ENCODE data around the gene KRT71.

Gene KRT71

DNA sequence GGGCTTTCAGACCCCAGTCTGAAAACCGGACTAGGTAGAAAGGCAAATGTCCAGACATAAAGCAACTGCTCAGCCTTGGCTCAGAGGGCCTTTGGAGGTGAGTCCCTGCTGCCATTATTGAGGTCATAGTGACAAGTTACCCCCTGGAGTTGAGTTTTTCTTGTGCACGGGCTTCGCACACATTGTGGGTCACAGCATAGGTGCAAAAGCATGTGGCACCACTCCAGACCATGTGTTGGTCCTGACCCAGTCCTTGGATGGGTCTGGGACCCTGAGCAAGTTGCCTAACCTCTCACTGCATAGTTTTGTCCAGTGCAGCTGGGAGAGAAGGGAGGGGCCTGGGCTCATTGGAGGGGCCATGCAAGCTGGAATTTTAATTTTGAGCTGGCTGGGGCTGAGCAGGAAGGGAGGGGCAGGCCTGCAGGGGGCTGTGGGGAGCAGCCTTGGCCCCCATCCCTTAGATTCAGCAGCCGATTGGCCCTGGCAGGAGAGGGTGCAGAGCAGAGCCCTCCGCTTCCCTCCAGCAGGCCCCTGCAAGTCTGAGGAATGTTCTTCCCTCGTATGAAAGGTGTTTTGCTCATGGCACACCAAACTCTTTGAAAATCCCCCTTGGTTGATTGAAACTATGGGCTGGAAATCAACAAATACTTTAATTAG is 28.6 kb downstream of the KRT71 start:
- DNase-seq (ENCODE audit: low read depth) = no peak
- TF ChIP-seq POLR2A (IDR thresholded peaks at IDR 0.05; ENCODE audit: extremely low read depth, insufficient read length) = no peak
- TF ChIP-seq, protein P1, sequence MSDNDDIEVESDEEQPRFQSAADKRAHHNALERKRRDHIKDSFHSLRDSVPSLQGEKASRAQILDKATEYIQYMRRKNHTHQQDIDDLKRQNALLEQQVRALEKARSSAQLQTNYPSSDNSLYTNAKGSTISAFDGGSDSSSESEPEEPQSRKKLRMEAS (IDR thresholded peaks at IDR 0.05; ENCODE audit: low read depth, low read length) = no peak
- no peak for TF ChIP-seq MYC (IDR thresholded peaks at IDR 0.05; ENCODE audit: low read depth, low read length)
- TF ChIP-seq, protein P2, sequence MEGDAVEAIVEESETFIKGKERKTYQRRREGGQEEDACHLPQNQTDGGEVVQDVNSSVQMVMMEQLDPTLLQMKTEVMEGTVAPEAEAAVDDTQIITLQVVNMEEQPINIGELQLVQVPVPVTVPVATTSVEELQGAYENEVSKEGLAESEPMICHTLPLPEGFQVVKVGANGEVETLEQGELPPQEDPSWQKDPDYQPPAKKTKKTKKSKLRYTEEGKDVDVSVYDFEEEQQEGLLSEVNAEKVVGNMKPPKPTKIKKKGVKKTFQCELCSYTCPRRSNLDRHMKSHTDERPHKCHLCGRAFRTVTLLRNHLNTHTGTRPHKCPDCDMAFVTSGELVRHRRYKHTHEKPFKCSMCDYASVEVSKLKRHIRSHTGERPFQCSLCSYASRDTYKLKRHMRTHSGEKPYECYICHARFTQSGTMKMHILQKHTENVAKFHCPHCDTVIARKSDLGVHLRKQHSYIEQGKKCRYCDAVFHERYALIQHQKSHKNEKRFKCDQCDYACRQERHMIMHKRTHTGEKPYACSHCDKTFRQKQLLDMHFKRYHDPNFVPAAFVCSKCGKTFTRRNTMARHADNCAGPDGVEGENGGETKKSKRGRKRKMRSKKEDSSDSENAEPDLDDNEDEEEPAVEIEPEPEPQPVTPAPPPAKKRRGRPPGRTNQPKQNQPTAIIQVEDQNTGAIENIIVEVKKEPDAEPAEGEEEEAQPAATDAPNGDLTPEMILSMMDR (IDR thresholded peaks at IDR 0.05; ENCODE audit: low read depth, low read length) = no peak
- no peak overlapping the region for H3K4me3 ChIP-seq (ENCODE audit: low read depth, low read length)

DNA sequence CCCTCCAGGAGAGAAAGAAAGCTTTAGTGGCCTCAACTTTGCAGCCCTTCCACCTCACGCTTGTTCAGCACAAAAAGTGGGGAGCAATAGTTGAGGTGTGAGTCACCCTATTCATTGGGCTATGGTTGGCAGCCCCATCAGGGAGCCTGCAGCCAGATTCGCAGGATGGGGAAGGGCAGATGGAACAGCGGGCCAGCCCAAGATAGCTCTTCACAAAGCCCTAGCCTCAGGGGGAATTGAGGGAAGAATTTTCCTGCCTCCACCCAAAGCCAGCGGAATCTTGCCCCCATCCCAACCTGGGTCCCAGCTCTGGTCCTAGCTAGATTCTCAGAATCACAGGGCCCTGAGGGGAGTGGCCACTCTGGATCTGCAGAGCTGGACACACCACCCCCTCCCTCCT is 29.1 kb downstream of the KRT71 start:
- no peak for DNase-seq (ENCODE audit: low read depth)
- TF ChIP-seq POLR2A (IDR thresholded peaks at IDR 0.05; ENCODE audit: extremely low read depth, insufficient read length) (no peak), MYC (IDR thresholded peaks at IDR 0.05; ENCODE audit: low read depth, low read length) (no peak)
- TF ChIP-seq, protein P2 (IDR thresholded peaks at IDR 0.05; ENCODE audit: low read depth, low read length) = no peak
- TF ChIP-seq, protein P1 (IDR thresholded peaks at IDR 0.05; ENCODE audit: low read depth, low read length) = no peak
- no peak overlapping the region for H3K4me3 ChIP-seq (ENCODE audit: low read depth, low read length)

DNA sequence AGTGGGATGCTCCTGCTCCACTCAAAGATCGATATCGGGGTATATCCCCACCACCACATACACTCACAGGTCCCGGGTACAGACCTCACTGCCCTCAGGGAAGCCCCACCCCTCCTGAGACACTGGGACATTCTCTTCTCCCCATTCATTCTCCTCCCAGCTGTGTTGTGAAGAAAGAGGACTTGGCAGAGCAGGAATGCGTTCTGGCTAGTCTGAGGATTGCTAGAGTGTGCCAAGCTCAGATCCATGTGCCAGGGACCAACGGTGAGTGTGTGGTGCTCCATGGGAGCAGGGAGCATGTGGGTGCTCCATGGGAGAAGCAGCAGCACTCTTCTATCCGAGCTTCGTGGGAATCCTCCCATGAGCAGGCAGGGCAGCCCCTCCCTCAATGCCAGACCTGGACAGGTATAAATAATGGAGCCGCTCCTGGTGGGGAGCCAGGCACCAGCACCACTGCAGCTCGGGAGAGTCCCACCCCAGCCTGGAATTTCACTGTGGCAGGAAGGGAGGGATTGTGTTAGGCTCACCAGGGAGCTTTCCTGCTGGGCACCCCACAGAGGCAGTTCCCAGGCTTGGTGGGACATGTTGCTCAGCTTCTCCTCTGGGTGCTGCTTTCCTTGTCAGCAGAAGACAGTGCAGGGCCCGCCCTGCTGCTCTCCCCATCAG is 30.5 kb downstream of the KRT71 start:
- no peak overlapping the region for H3K4me3 ChIP-seq (ENCODE audit: low read depth, low read length)
- no peak for DNase-seq (ENCODE audit: low read depth)
- no peak for TF ChIP-seq MYC (IDR thresholded peaks at IDR 0.05; ENCODE audit: low read depth, low read length)

DNA sequence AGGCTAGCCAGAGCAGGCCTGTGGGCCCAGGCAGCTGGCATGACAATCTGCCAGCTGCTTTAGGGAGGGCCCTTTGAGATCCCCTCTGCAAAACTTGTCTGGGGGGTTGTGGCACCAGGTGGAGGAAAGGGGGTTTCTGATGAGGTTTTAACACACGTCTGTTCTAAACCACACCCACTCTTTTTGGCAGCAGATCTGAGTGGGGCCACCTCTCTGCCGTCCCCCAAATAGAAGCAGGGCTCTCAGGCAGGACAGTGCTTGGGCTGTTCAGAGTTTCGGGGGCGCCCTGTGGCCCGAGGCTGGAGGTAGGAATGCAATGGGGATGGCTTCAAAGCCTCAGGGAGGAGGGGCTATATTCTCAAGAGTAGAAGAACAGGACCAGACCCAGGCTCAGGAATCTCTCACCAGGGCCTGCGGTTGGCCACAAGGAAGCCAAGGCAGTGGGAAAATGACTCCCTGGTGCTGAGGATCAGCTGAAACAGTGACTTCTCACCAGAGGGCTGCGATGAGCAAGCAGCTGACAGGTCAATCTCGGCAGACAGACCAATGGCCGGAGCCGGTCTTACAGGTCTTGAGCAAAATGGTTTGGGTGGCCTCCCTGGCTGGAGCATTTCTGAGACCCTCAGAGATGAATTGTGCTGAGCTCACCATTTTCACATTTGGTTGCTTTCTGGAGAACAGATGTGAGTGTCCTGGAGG is 31.2 kb downstream of the KRT71 start:
- H3K4me3 ChIP-seq (ENCODE audit: low read depth, low read length) = no peak overlapping the region
- TF ChIP-seq, protein P2 (IDR thresholded peaks at IDR 0.05; ENCODE audit: low read depth, low read length) = no peak
- TF ChIP-seq, protein P1 (IDR thresholded peaks at IDR 0.05; ENCODE audit: low read depth, low read length) = no peak
- TF ChIP-seq POLR2A (IDR thresholded peaks at IDR 0.05; ENCODE audit: extremely low read depth, insufficient read length) (no peak), MYC (IDR thresholded peaks at IDR 0.05; ENCODE audit: low read depth, low read length) (no peak)
- DNase-seq (ENCODE audit: low read depth) = no peak

DNA sequence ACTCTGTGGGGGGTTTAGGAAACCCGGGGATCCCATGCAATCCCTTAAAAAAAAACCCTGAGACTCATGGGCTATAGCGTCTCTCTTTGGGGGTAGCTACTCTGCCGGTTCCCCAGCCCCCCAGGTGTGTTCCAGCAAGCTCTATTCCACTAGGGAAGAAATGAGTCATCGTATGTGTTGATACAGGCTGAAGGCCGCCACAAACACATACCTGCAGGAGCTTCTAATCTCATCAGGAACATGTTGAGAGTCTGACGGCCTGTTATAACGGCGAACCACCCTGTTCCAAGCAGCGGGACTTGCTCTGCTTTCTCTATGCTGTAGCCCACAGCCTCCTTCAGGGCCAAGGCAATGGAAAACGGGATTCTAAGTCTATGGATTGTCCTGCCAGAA is 31.8 kb downstream of the KRT71 start:
- TF ChIP-seq, protein P1 (IDR thresholded peaks at IDR 0.05; ENCODE audit: low read depth, low read length) = no peak
- TF ChIP-seq MYC (IDR thresholded peaks at IDR 0.05; ENCODE audit: low read depth, low read length) = no peak
- TF ChIP-seq POLR2A (IDR thresholded peaks at IDR 0.05; ENCODE audit: extremely low read depth, insufficient read length) = no peak
- TF ChIP-seq, protein P2 (IDR thresholded peaks at IDR 0.05; ENCODE audit: low read depth, low read length) = no peak
- no peak for DNase-seq (ENCODE audit: low read depth)
- no peak overlapping the region for H3K4me3 ChIP-seq (ENCODE audit: low read depth, low read length)
